Panc1 (cell line): ENCODE measurements around the gene VARS1. TPM values are rescaled to one million over a fixed set of nuclear protein-coding genes. Genes with fewer than 3 reads are reported as not detected.

Source experiments
- ATAC-seq: fragments of 200-7000 bp; cut with Tn5 transposase; 2 replicates; pipeline ENCODE4 v1.9.1; 2020; ENCODE audit warnings: mild to moderate bottlenecking, moderate library complexity
- BruUV-seq: library from RNA; stranded (reverse); fragments of 400-500 nt; replicated peaks from 2 replicates; lab custom pipeline; 2021; lab: Mats Ljungman, UMichigan
- CTCF ChIA-PET: fragments of 300-600 bp; sonication (Branson Sonifier 250); formaldehyde crosslinking; loops from one replicate; lab custom pipeline; 2022; ENCODE audit warnings: antibody characterized with exemption; lab: Charles Lee
- POLR2A ChIA-PET: fragments of 300-600 bp; sonication (Branson Sonifier 250); formaldehyde crosslinking; loops from one replicate; lab custom pipeline; 2022; ENCODE audit warnings: antibody characterized with exemption; lab: Charles Lee
- DNase-seq: peaks from one replicate; pipeline ENCODE4 v3.0.0-alpha.2; 2010; ENCODE audit warnings: low read depth, low spot score
- H3K27ac ChIP-seq: 2 replicates; pipeline ENCODE4 v1.5.1; 2011; ENCODE audit warnings: mild to moderate bottlenecking, low read length, inconsistent platforms
- H3K27me3 ChIP-seq: fragments of 200-500 bp; sonication (Bioruptor generic); 2 replicates; pipeline ENCODE4 v1.6.0; 2014; ENCODE audit warnings: low read length, inconsistent platforms; ENCODE audit not compliant: control insufficient read depth, insufficient read depth
- H3K36me3 ChIP-seq: fragments of 200-500 bp; sonication (Bioruptor generic); 2 replicates; pipeline ENCODE4 v1.5.1; 2014; ENCODE audit warnings: inconsistent platforms, mild to moderate bottlenecking, low read length, moderate library complexity; ENCODE audit not compliant: control insufficient read depth, insufficient read depth
- H3K4me1 ChIP-seq: 2 replicates; pipeline ENCODE4 v1.5.1; 2011; ENCODE audit warnings: inconsistent platforms, mild to moderate bottlenecking, low read length, moderate library complexity; ENCODE audit not compliant: control insufficient read depth, insufficient read depth
- H3K4me3 ChIP-seq, 2 experiments: 2 replicates each; pipeline ENCODE4 v1.5.1; 2011 to 2012; ENCODE audit warnings: low read depth in 2 of 2, low read length in 2 of 2, mild to moderate bottlenecking in 2 of 2, inconsistent platforms in 1 of 2, moderate library complexity in 1 of 2
- H3K9me3 ChIP-seq: fragments of 200-500 bp; sonication (Bioruptor generic); 2 replicates; pipeline ENCODE4 v1.5.1; 2014; ENCODE audit warnings: low read depth, mild to moderate bottlenecking, inconsistent platforms, low read length, moderate library complexity; ENCODE audit not compliant: control insufficient read depth, insufficient read depth
- CTCF ChIP-seq: fragments of 450-650 bp; IDR thresholded peaks from 2 replicates; pipeline ENCODE4 v1.5.1; 2017; ENCODE audit warnings: mild to moderate bottlenecking
- POLR2AphosphoS5 ChIP-seq: IDR thresholded peaks from 2 replicates; pipeline ENCODE4 v1.6.1; 2012; ENCODE audit warnings: mild to moderate bottlenecking, low read depth, low read length, moderate library complexity
- REST ChIP-seq, 2 experiments: IDR thresholded peaks; 2 replicates each; pipeline ENCODE4 v1.6.1; 2011 to 2012; ENCODE audit warnings: low read depth in 2 of 2, control low read depth in 1 of 2, low read length in 1 of 2, mild to moderate bottlenecking in 1 of 2, moderate library complexity in 1 of 2; ENCODE audit not compliant: insufficient read depth in 1 of 2
- SIN3A ChIP-seq: IDR thresholded peaks from 2 replicates; pipeline ENCODE4 v1.6.1; 2012; ENCODE audit warnings: low read depth, mild to moderate bottlenecking, low read length, moderate library complexity, borderline replicate concordance; ENCODE audit not compliant: insufficient read depth
- TCF7L2 ChIP-seq: IDR thresholded peaks from 2 replicates; pipeline ENCODE4 v1.6.1; 2011; ENCODE audit warnings: mild to moderate bottlenecking, low read depth, low read length, inconsistent platforms
- in situ Hi-C: cut with HindIII; loops from 2 replicates; pipeline ENCODE4 v1.10.0; 2016; ENCODE audit warnings: low sequenced_read_pairs, low pct_unique_long_range_greater_than_20kb
- intact Hi-C: fragments of 100-400 bp; cut with micrococcal nuclease; formaldehyde crosslinking; loops from one replicate; pipeline ENCODE4 v1.10.0; 2022; ENCODE audit not compliant: unreplicated experiment
- total RNA-seq: library from RNA; stranded (reverse); gene quantifications from one replicate; pipeline ENCODE4 v1.2.1, GENCODE V29; 2021; ENCODE audit not compliant: unreplicated experiment

VARS1 gene
- total RNA-seq, 1 experiment from 2014 or later: 229 TPM

- Histone ChIP-seq H3K27me3 (no peaks in the 10 kb centered on the region), H3K27ac (peak overlapping the region; percentile 74), H3K4me1 (peaks cover 31% of the 10 kb centered on the region), H3K4me3 (no peak overlapping the region), H3K9me3 (no peaks in the 10 kb centered on the region), H3K36me3 (no peaks in the 10 kb centered on the region)
- no peak for DNase-seq
- in situ Hi-C loops: no loop called here
- no peak for TF ChIP-seq REST (IDR thresholded peaks at IDR 0.05; ENCODE audit: insufficient read depth in 1 of 2, low read depth in 2 of 2, low read length in 1 of 2)
- ChIA-PET CTCF (interaction anchor here (0.6 to 1.3 kb wide), 2 partner anchors 9 to 14 kb away, joined by 3 to 10 read pairs; no protein-coding TSS in a partner anchor), POLR2A (interaction anchor here (1.2 kb wide), 1 partner anchor 13 kb away, joined by 4 read pairs; no protein-coding TSS in a partner anchor)
- intact Hi-C loops: loop anchor here (10.0 kb wide), 1 partner anchor 47 kb away; the partner anchor contains the start of gene HSPA1B
- BruUV-seq: no TSS peak
- no peak for ATAC-seq
Observed at GRCh38 chr6:31777667-31778050, 17.9 kb downstream of the VARS1 start.

GRCh38 chr6:31776989-31777666 is 18.4 kb downstream of the VARS1 start, which contains the start of gene VWA7:
Gene VWA7, minus strand, starts transcription at chr6:31777328. Its CDS starts 549 bp downstream, at chr6:31776779.
- Histone ChIP-seq H3K36me3 (no peaks in the 10 kb centered on the region), H3K9me3 (no peaks in the 10 kb centered on the region), H3K4me3 (peak within 1 kb of the TSS in 1 of 2 experiments; percentile 3; a peak in 1 of 4 replicates), H3K27ac (peak within 1 kb of the TSS; percentile 74), H3K4me1 (peaks cover 31% of the 10 kb centered on the region), H3K27me3 (no peaks in the 10 kb centered on the region)
- ChIA-PET CTCF (interaction anchor here (1.3 kb wide), 1 partner anchor 14 kb away, joined by 3 read pairs; no protein-coding TSS in a partner anchor), POLR2A (interaction anchor here (0.6 to 1.2 kb wide), 2 partner anchors 14 to 139 kb away, joined by 4 to 11 read pairs; no protein-coding TSS in a partner anchor)
- ATAC-seq (peak; percentile 79), DNase-seq (no peak)
- intact Hi-C loops: loop anchor here (10.0 kb wide), 1 partner anchor 48 kb away; the partner anchor contains the start of gene HSPA1B
- TF ChIP-seq CTCF: no peak
- TF ChIP-seq TCF7L2: no peak
- TF ChIP-seq POLR2AphosphoS5: peak; percentile 87
- TF ChIP-seq REST (IDR thresholded peaks at IDR 0.05; ENCODE audit: insufficient read depth in 1 of 2, low read depth in 2 of 2, low read length in 1 of 2): no peak
- TF ChIP-seq SIN3A: peak; percentile 80; the same call in 1 of the 2 replicates
- in situ Hi-C loops: no loop called here
- no TSS peak for BruUV-seq
